DOHH2 (cell line): ENCODE measurements around the gene MFSD2B.

Experiments used
- CTCF ChIP-seq: fragments of 200-600 bp; sonication (generic); IDR thresholded peaks from one replicate; pipeline ENCODE4 v1.5.1; 2014; ENCODE audit warnings: antibody characterized with exemption, mild to moderate bottlenecking, low read depth, low read length; ENCODE audit not compliant: poor library complexity, severe bottlenecking
- EZH2phosphoT487 ChIP-seq: fragments of 200-600 bp; sonication (generic); IDR thresholded peaks from 2 replicates; pipeline ENCODE4 v1.6.1; 2017; ENCODE audit warnings: borderline replicate concordance, mild to moderate bottlenecking, antibody characterized with exemption, low read length, moderate library complexity, mixed read lengths

- no peak for TF ChIP-seq CTCF
- no peak for TF ChIP-seq EZH2phosphoT487
These were observed 44.6 kb downstream of the MFSD2B start for GRCh38 chr2:24054366-24055010.
